Testis (tissue), 5 donors: Measurements from ENCODE around the gene ITIH6. TPM values are rescaled to one million over a fixed set of nuclear protein-coding genes. Genes with fewer than 3 reads are reported as not detected.
"Not testable (repeated sequence)": the region's sequence is repeated elsewhere in the genome, so short reads cannot be mapped to it uniquely, and the experiment has no call there.

Experiments
- DNase-seq: peaks from one replicate; pipeline ENCODE4 v3.0.0-alpha.2; 2019
- H3K27ac ChIP-seq, 2 donors: fragments of 200-600 bp; sonication (generic); one replicate each; pipeline ENCODE4 v1.5.1; 2019
- H3K27me3 ChIP-seq: fragments of 200-600 bp; sonication (generic); one replicate; pipeline ENCODE4 v1.5.1; 2019
- H3K36me3 ChIP-seq: fragments of 200-600 bp; sonication (generic); one replicate; pipeline ENCODE4 v1.5.1; 2017; ENCODE audit warnings: low read depth; ENCODE audit errors: missing control alignments
- H3K4me1 ChIP-seq: fragments of 200-600 bp; sonication (generic); one replicate; pipeline ENCODE4 v1.5.1; 2019
- H3K4me3 ChIP-seq, 2 donors: fragments of 200-600 bp; sonication (generic); one replicate each; pipeline ENCODE4 v1.5.1; 2017 to 2019
- H3K9me3 ChIP-seq: fragments of 200-600 bp; sonication (generic); one replicate; pipeline ENCODE4 v1.5.1; 2017
- CTCF ChIP-seq, 3 experiments: fragments of 450-650 bp in 2 of 3; fragments of 200-600 bp in 1 of 3; sonication (generic) in 1 of 3; IDR thresholded peaks; one replicate each; pipeline ENCODE4 v1.5.1; 2016 to 2019; ENCODE audit warnings: antibody characterized with exemption in 3 of 3, mild to moderate bottlenecking in 2 of 3, moderate library complexity in 1 of 3
- POLR2A ChIP-seq: fragments of 450-650 bp; IDR thresholded peaks from one replicate; pipeline ENCODE4 v1.6.1; 2017; ENCODE audit warnings: antibody characterized with exemption, mild to moderate bottlenecking, moderate library complexity
- WGBS, 2 donors: methylation state at CpG; one replicate each; pipeline ENCODE4 v1.1.5; 2018; 5-methylcytosine and 5-hydroxymethylcytosine counted together
- intact Hi-C: fragments of 100-400 bp; cut with DNase I; formaldehyde crosslinking; loops from one replicate; pipeline ENCODE4 v1.15.1; 2023; ENCODE audit warnings: low total_unique reads
- long read RNA-seq, 2 donors: transcript quantifications; one replicate each; lab custom pipeline, GENCODE V29; 2026
- polyA plus RNA-seq: library from polyadenylated mRNA; stranded (reverse); fragments of 350-450 nt; fragmentation: Illumina TruSeq; extraction: RNeasy Lipid Tissue Mini Kit (QIAGEN cat#74804); gene quantifications from one replicate; pipeline ENCODE4 v1.2.3, GENCODE V29; 2014; ENCODE audit warnings: low read depth, low replicate concordance; ENCODE audit not compliant: insufficient read depth
- total RNA-seq, 2 donors: library from RNA; depleted of rRNA; stranded (reverse); fragments of >200 nt; gene quantifications; one replicate each; pipeline ENCODE4 v1.2.3, GENCODE V29; 2016

ITIH6 gene
- total RNA-seq (under 1 TPM in 1 of 2 donors, not detected in 1; 0.06 TPM), polyA plus RNA-seq (not detected)
- long read RNA-seq, donor 1, partial matches to known transcripts, result 954 of 997 reads
- long read RNA-seq, donor 1, other reads (novel, unspliced or antisense), result 43 of 997 reads
- long read RNA-seq, donor 2, partial matches to known transcripts, result 449 of 539 reads
- long read RNA-seq, donor 2, other reads (novel, unspliced or antisense), result 90 of 539 reads

GRCh38 chrX:54798137-54798536 lies at the start of gene ITIH6:
ITIH6 (minus strand) TSS chrX:54798255; CDS start chrX:54798210, 45 bp downstream.
- no peak for DNase-seq
- intact Hi-C loops, result no loop called here

GRCh38 chrX:54847700-54848099 lies 49.6 kb upstream of the ITIH6 start:
- H3K4me1 ChIP-seq, DNase-seq, H3K27me3 ChIP-seq, H3K27ac ChIP-seq, H3K36me3 ChIP-seq, H3K9me3 ChIP-seq, intact Hi-C loops, H3K4me3 ChIP-seq: not testable (repeated sequence)
- 73 to 87% methylated on average over 2 of the region's 2 CpGs for WGBS, 2 donors

More at GRCh38 chrX:54798137-54798536, at the start of gene ITIH6:
- H3K27ac ChIP-seq, result no peak within 1 kb of the TSS
- H3K4me1 ChIP-seq, result no peaks in the 10 kb centered on the region
- H3K27me3 ChIP-seq, result no peaks in the 10 kb centered on the region
- TF ChIP-seq POLR2A (no peak), CTCF (IDR thresholded peaks at IDR 0.05) (no peak)
- no peak within 1 kb of the TSS for H3K4me3 ChIP-seq
- no peaks in the 10 kb centered on the region for H3K36me3 ChIP-seq
- WGBS, 2 donors, result 81 to 100% methylated on average over 1 to 2 of the region's 2 CpGs
- H3K9me3 ChIP-seq, result no peaks in the 10 kb centered on the region

- H3K36me3 ChIP-seq, result no peaks in the 10 kb centered on the region
- DNase-seq, result no peak
- no peaks in the 10 kb centered on the region for H3K9me3 ChIP-seq
- TF ChIP-seq POLR2A (no peak), CTCF (IDR thresholded peaks at IDR 0.05) (no peak)
- H3K27me3 ChIP-seq, result no peaks in the 10 kb centered on the region
- no peaks in the 10 kb centered on the region for H3K4me1 ChIP-seq
- no peak overlapping the region for H3K27ac ChIP-seq
- intact Hi-C loops, result no loop called here
- 54 to 64% methylated on average over 2 of the region's 2 CpGs for WGBS, 2 donors
- no peak overlapping the region for H3K4me3 ChIP-seq
Observed at GRCh38 chrX:54843050-54843449, 45.0 kb upstream of the ITIH6 start.

GRCh38 chrX:54842607-54843006 lies 44.6 kb upstream of the ITIH6 start:
- intact Hi-C loops, result no loop called here
- Histone ChIP-seq H3K9me3 (no peaks in the 10 kb centered on the region), H3K36me3 (no peaks in the 10 kb centered on the region), H3K27me3 (no peaks in the 10 kb centered on the region), H3K27ac (no peak overlapping the region), H3K4me3 (no peak overlapping the region), H3K4me1 (no peaks in the 10 kb centered on the region)
- WGBS, 2 donors, result 71 to 100% methylated on average over 1 of the region's 1 CpG
- TF ChIP-seq POLR2A (no peak), CTCF (IDR thresholded peaks at IDR 0.05) (no peak)
- no peak for DNase-seq

GRCh38 chrX:54841184-54841874 lies 43.3 kb upstream of the ITIH6 start:
- H3K9me3 ChIP-seq, H3K4me1 ChIP-seq, H3K27ac ChIP-seq, H3K36me3 ChIP-seq, H3K27me3 ChIP-seq, DNase-seq, intact Hi-C loops, H3K4me3 ChIP-seq: not testable (repeated sequence)
- 25% methylated on average over 3 of the region's 3 CpGs; no CpG with 5 or more reads in 1 of the 2 donors for WGBS, 2 donors
